T-helper 2 cell treated with Interferon-gamma antibody and Interleukin-4, amounts not matched to agents 5 μg/mL and 100 μg/mL, for 36 hours (primary cell): Measurements from ENCODE around the gene SLC5A2.
"Not testable (repeated sequence)": the region's sequence is repeated elsewhere in the genome, so short reads cannot be mapped to it uniquely, and the experiment has no call there.

Source experiments
- DNase-seq: peaks from one replicate; pipeline ENCODE4 v3.0.0; 2021; ENCODE audit warnings: low spot score
- H3K27ac Mint-ChIP-seq: one replicate; pipeline ENCODE4 v1.8.0; 2021; ENCODE audit warnings: mild to moderate bottlenecking, mixed read lengths
- H3K27me3 Mint-ChIP-seq: one replicate; pipeline ENCODE4 v1.8.0; 2021; ENCODE audit warnings: low read depth, mixed read lengths
- H3K36me3 Mint-ChIP-seq: one replicate; pipeline ENCODE4 v1.8.0; 2021; ENCODE audit warnings: low read depth, mixed read lengths
- H3K4me1 Mint-ChIP-seq: one replicate; pipeline ENCODE4 v1.8.0; 2021; ENCODE audit warnings: low read depth, mixed read lengths
- H3K4me3 Mint-ChIP-seq: one replicate; pipeline ENCODE4 v1.8.0; 2022; ENCODE audit warnings: mild to moderate bottlenecking, moderate library complexity, mixed read lengths
- H3K9me3 Mint-ChIP-seq: one replicate; pipeline ENCODE4 v1.8.0; 2021; ENCODE audit warnings: mixed read lengths

SLC5A2 gene

DNA sequence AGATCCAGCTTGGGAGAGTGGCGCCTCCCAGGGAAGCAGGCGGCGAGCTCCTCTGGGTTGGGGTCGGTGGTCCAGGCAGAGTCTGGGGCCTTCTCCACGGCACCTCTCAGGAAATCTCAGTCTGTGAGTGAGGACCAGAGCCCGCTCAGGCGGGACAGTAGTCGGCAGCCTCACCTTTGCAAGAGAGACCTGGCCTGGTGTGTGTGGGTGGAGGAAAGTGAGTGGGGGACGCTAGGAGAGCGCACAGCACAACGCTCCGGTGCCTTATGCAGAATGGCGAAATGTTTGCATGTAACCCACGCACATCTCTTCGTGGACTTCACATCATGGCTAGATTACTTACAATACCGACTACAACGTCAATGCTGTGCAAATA, 47.0 kb downstream of the SLC5A2 start:
- Mint-ChIP-seq H3K27me3 (peaks cover 31% of the 10 kb centered on the region), H3K36me3 (no peaks in the 10 kb centered on the region), H3K27ac (no peak overlapping the region), H3K4me3 (no peak overlapping the region), H3K9me3 (no peaks in the 10 kb centered on the region), H3K4me1 (no peaks in the 10 kb centered on the region)
- no peak for DNase-seq

DNA sequence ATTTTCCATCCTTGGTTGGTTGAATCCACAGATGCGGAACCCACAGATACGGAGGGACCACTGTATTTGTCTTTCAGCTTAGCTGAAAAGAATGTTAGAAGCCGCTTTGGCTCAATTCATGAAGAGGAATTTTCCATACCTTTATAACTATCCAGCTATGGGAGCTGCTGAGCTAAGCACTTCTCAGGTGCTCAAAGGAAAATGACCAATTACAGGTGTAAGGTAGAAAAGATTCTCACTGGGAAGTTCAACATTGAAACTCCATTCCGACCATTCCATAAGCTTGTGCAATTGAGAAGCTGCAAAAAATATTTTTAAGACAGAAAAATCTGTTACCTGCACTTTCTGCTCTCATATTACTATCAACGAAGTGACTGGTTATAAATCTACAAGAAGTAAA, 47.5 kb downstream of the SLC5A2 start:
- Mint-ChIP-seq H3K27ac (no peak overlapping the region), H3K27me3 (peaks cover 31% of the 10 kb centered on the region), H3K4me1 (no peaks in the 10 kb centered on the region), H3K36me3 (no peaks in the 10 kb centered on the region), H3K4me3 (no peak overlapping the region), H3K9me3 (no peaks in the 10 kb centered on the region)
- DNase-seq: no peak

DNA sequence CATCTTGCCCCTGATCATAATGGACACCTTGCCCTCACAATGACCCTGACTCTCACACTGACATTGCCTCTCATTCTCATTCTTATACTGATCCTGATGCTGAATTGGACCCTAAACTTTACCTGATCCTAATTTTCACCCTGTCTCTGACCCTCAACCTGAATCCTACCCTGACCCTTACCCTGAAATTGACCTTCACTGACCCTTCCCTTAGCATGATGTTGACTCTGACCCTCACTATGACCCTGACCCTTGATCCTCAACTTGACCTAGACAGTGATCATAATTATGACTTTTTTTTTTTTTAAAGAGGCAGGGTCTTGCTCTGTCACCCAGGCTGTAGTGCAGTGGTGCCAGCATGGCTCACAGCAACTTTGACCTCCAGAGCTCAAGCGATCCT, 48.2 kb downstream of the SLC5A2 start:
- H3K27me3 Mint-ChIP-seq: peaks cover 37% of the 10 kb centered on the region
- no peaks in the 10 kb centered on the region for H3K36me3 Mint-ChIP-seq
- no peak overlapping the region for H3K27ac Mint-ChIP-seq
- no peak overlapping the region for H3K4me3 Mint-ChIP-seq
- no peak for DNase-seq
- H3K4me1 Mint-ChIP-seq: peaks cover 2% of the 10 kb centered on the region
- H3K9me3 Mint-ChIP-seq: no peaks in the 10 kb centered on the region

DNA sequence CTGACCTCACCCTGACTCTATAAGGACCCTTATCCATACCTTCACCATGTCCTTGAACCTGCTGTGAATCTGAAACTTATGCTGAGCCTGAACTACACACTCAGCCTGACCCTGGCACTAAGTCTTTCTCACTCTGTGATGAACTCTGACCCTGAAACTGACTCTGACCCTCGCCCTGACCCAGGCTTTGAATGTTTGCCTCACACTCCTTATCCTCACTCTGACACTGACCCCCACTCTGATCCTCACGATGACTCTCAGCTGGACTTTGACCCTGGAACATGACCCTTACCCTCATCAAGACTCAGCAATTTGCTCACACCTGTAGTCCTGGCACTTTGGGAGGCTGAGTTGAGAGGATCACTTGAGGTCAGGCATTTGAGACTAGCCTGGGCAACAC, 49.2 kb downstream of the SLC5A2 start:
- peaks cover 2% of the 10 kb centered on the region for H3K4me1 Mint-ChIP-seq
- no peak for DNase-seq
- no peaks in the 10 kb centered on the region for H3K9me3 Mint-ChIP-seq
- H3K36me3 Mint-ChIP-seq: no peaks in the 10 kb centered on the region
- no peak overlapping the region for H3K27ac Mint-ChIP-seq
- no peak overlapping the region for H3K4me3 Mint-ChIP-seq
- peaks cover 41% of the 10 kb centered on the region for H3K27me3 Mint-ChIP-seq

DNA sequence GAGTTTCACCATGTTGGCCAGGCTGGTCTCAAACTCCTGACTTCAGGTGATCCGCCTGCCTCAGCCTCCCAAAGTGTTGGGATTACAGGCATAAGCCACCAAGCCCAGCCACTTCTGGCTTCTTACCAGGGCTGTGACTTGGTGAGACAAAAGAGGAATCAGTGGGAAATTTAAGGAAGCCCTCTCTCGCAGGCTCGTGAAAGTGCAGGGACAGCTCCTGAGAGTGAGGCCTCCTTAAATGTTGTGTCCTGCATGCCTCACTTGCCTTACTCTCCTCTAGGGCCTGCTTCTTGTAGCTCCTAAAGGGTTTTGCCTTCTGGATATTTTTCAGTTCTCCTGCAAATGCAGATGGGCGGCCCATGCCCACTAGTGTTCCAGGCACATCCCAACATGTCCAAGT, 50.0 kb downstream of the SLC5A2 start:
- DNase-seq: no peak
- H3K36me3 Mint-ChIP-seq: no peaks in the 10 kb centered on the region
- H3K27me3 Mint-ChIP-seq: peaks cover 41% of the 10 kb centered on the region
- H3K4me1 Mint-ChIP-seq: peaks cover 2% of the 10 kb centered on the region
- H3K9me3 Mint-ChIP-seq: no peaks in the 10 kb centered on the region
- no peak overlapping the region for H3K4me3 Mint-ChIP-seq
- no peak overlapping the region for H3K27ac Mint-ChIP-seq

DNA sequence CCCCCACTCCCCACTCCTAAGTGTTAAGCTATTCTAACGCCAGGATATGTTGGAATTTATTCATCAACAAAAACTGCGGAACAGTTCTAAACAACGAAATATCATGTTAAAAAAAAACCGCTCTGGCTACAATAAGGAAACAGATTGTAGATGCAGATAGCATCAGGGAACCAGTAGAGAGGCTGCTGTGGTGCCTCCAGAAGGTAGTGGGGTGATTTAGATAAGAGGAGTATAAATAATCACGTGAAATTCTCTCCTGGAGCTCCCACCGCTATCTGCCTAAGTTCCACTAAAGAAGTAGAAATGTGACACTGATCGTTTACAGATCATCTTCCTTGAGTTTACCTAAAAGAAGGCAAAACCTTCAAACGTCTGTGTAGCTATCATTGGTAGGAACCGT, 52.8 kb downstream of the SLC5A2 start:
- DNase-seq: no peak
- Mint-ChIP-seq H3K9me3 (no peaks in the 10 kb centered on the region), H3K4me3 (no peak overlapping the region), H3K36me3 (no peaks in the 10 kb centered on the region), H3K4me1 (peaks cover 2% of the 10 kb centered on the region), H3K27ac (no peak overlapping the region), H3K27me3 (peaks cover 26% of the 10 kb centered on the region)

DNA sequence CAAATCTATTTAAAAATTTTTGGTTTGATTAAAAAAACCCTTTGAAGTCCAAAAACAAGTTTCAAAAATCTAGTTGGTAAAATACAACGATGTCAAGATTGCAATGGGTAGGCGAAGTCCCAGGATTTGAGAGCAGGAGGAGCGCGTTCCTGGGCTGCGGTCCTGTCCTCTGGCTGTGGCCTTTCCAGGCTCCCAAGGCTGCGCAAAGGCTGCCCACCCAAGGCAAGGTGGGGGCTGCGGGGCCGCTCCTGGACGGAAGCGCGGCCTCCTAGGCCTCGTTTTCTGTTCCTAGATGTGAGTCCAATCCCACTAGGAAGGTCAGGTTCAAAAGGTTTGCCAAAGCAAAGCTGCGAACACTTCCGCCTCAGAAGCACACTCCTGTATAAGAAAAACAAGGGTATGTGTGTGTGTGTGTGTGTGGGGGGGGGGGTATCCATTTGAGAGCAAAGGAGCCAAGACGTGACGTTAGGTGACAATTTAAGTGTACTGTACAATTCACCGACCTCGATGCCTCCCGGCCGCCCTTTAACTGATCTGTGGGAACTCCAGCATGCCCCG, 54.0 kb downstream of the SLC5A2 start:
- peaks cover 2% of the 10 kb centered on the region for H3K4me1 Mint-ChIP-seq
- H3K4me3 Mint-ChIP-seq: no peak overlapping the region
- peaks cover 26% of the 10 kb centered on the region for H3K27me3 Mint-ChIP-seq
- DNase-seq: no peak
- H3K36me3 Mint-ChIP-seq: no peaks in the 10 kb centered on the region
- H3K27ac Mint-ChIP-seq: no peak overlapping the region
- H3K9me3 Mint-ChIP-seq: no peaks in the 10 kb centered on the region

DNA sequence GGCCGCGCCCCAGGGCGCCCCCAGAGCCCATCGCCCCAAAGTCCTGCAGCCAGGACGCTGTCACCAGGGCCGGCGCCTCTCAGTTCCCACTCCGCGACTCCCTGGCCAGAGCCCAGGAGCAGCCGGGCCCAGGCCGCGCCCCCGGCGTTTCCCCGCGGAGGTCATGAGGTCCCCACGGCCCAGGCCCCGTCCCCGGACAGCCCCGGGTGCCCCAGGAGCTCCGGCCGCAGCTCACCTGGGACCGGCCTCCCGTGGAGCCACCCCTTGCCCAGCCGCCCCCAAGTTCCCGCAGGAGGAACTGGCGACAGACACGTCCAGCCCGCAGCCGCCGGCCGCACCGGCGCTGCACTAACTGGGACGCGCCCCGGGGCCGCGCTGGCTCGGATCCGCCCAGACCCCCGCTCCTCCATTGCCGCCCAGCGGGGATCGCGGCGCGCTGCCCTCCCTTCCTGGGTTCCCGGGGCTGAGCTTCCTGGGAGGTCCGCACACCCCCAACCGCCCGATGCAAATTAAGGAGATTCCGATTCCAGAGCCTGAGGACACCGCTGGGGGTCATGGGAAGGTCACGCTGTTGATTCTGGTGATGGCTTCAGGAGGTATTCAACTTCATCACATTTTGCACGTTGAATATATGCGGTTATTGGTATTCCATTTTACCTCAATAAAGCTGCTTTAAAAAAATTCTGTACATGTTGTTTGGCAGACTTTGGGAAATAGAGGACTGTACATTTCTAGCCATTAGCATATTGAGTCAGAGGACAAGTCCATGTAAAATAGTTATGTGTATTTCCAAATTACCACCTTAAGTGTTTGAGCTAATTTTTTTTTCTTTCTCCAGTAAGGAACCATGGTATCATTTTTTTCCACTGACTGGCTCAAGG, 54.7 kb downstream of the SLC5A2 start:
- no peak overlapping the region for H3K4me3 Mint-ChIP-seq
- peaks cover 2% of the 10 kb centered on the region for H3K4me1 Mint-ChIP-seq
- DNase-seq: no peak
- H3K36me3 Mint-ChIP-seq: no peaks in the 10 kb centered on the region
- H3K9me3 Mint-ChIP-seq: peaks cover 4% of the 10 kb centered on the region
- H3K27ac Mint-ChIP-seq: no peak overlapping the region
- H3K27me3 Mint-ChIP-seq: peaks cover 26% of the 10 kb centered on the region

DNA sequence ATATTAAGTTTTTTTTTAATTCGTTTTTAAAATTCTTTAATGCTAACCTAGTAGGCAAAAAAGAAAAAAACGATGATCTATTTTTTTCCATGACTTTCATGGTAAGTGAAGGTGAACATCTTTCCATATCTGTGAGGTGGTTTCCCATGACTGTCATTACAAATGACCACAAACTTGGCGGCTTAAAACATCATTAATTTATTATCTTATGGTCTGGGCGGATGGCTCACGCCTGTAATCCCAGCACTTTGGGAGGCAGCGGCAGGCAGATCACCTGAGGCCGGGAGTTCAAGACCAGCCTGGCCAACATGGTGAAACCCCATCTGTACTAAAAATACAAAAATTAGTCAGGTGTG, 55.3 kb downstream of the SLC5A2 start:
- H3K27me3 Mint-ChIP-seq: peaks cover 26% of the 10 kb centered on the region
- not testable (repeated sequence) for H3K4me3 Mint-ChIP-seq

DNA sequence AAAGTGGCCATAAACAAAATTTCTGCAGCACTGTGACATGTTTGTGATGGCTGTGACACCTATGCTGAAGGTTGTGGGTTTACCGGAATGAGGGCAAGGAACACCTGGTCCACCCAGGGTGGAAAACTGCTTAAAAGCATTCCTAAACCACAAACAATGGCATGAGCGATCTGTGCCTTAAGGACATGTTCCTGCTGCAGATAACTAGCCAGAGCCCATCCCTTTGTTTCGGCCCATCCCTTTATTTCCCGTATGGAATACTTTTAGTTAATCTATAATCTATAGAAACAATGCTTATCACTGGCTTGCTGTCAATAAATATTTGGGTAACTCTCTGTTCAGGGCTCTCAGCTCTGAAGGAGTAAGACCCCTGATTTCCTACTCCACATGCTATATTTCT, 56.8 kb downstream of the SLC5A2 start:
- H3K27ac Mint-ChIP-seq, H3K4me1 Mint-ChIP-seq, H3K9me3 Mint-ChIP-seq, H3K4me3 Mint-ChIP-seq, H3K36me3 Mint-ChIP-seq, DNase-seq: not testable (repeated sequence)
- peaks cover 22% of the 10 kb centered on the region for H3K27me3 Mint-ChIP-seq

More for the DNA sequence above, 55.3 kb downstream of the SLC5A2 start:
- H3K9me3 Mint-ChIP-seq, H3K4me1 Mint-ChIP-seq, H3K27ac Mint-ChIP-seq, DNase-seq, H3K36me3 Mint-ChIP-seq: not testable (repeated sequence)
